GM12878 (cell line): ENCODE results near the gene SH2D6. TPM values are rescaled to one million over a fixed set of nuclear protein-coding genes. Genes with fewer than 3 reads are reported as not detected.

Experiments
- ATAC-seq: fragments of 200-7000 bp; cut with Tn5 transposase; 3 replicates; pipeline ENCODE4 v1.9.1; 2020; ENCODE audit warnings: mild to moderate bottlenecking, moderate library complexity
- BruUV-seq: library from RNA; stranded (reverse); fragments of 400-500 nt; replicated peaks from 2 replicates; lab custom pipeline; 2021; lab: Mats Ljungman, UMichigan
- CTCF ChIA-PET: fragments of 300-600 bp; sonication (Branson Sonifier 250); formaldehyde crosslinking; extraction: SDS; loops from one replicate; lab custom pipeline; 2021; ENCODE audit warnings: inconsistent platforms; lab: Yijun Ruan, JAX
- POLR2A ChIA-PET: fragments of 350-600 bp; formaldehyde crosslinking; extraction: SDS; loops from one replicate; lab custom pipeline; 2021; ENCODE audit warnings: inconsistent platforms; lab: Charles Lee
- RAD21 ChIA-PET: fragments of 300-600 bp; sonication (Branson Sonifier 250); formaldehyde crosslinking; loops from one replicate; lab custom pipeline; 2023; ENCODE audit warnings: antibody characterized with exemption; ENCODE audit not compliant: unreplicated experiment; lab: Charles Lee
- SMC1A ChIA-PET: fragments of 300-600 bp; sonication (Branson Sonifier 250); formaldehyde crosslinking; loops from one replicate; lab custom pipeline; 2023; ENCODE audit not compliant: unreplicated experiment, uncharacterized antibody; lab: Charles Lee
- DNase-seq: peaks from one replicate; pipeline ENCODE4 v3.0.0-alpha.2; 2011; ENCODE audit warnings: low read depth, low spot score
- FAIRE-seq: peaks from 3 replicates; lab custom pipeline; 2011; peaks lifted over from hg19 to GRCh38; lab: Jason Lieb, UNC
- H2AFZ ChIP-seq: 2 replicates; pipeline ENCODE4 v1.6.0; 2011; ENCODE audit warnings: low read depth, low read length, control low read depth; ENCODE audit not compliant: control insufficient read depth
- H3K27ac ChIP-seq: 2 replicates; pipeline ENCODE4 v1.5.1; 2011; ENCODE audit warnings: control low read depth; ENCODE audit not compliant: control insufficient read depth, insufficient read depth
- H3K27me3 ChIP-seq, 2 experiments: replicated peaks in 1 of 2; 2 replicates each; pipeline versions ENCODE4 v1.6.0 to v1.6.1; 2011; ENCODE audit warnings: low read length in 1 of 2; ENCODE audit not compliant: control insufficient read depth in 2 of 2, insufficient read depth in 2 of 2
- H3K36me3 ChIP-seq, 2 experiments: 2 replicates each; pipeline ENCODE4 v1.5.1; 2011; ENCODE audit warnings: low read length in 1 of 2; ENCODE audit not compliant: control insufficient read depth in 2 of 2, insufficient read depth in 2 of 2
- H3K4me1 ChIP-seq: 2 replicates; pipeline ENCODE4 v1.6.1; 2011; ENCODE audit warnings: mild to moderate bottlenecking, low read length, moderate library complexity, mixed read lengths; ENCODE audit not compliant: control insufficient read depth, insufficient read depth
- H3K4me2 ChIP-seq: 2 replicates; pipeline ENCODE4 v1.6.0; 2011; ENCODE audit warnings: control low read depth; ENCODE audit not compliant: control insufficient read depth, insufficient read depth
- H3K4me3 ChIP-seq: fragments of 200-600 bp; sonication (generic); 2 replicates; pipeline ENCODE4 v1.5.1; 2016
- H3K79me2 ChIP-seq: 2 replicates; pipeline ENCODE4 v1.6.0; 2011; ENCODE audit warnings: low read length; ENCODE audit not compliant: control insufficient read depth, insufficient read depth
- H3K9ac ChIP-seq: 2 replicates; pipeline ENCODE4 v1.8.0; 2011; ENCODE audit warnings: low read length, control low read depth, mixed read lengths; ENCODE audit not compliant: control insufficient read depth, insufficient read depth
- H3K9me3 ChIP-seq: replicated peaks from 3 replicates; pipeline ENCODE4 v1.5.1; 2011; ENCODE audit warnings: mild to moderate bottlenecking, low read length; ENCODE audit not compliant: control insufficient read depth, insufficient read depth
- H4K20me1 ChIP-seq: 2 replicates; pipeline ENCODE4 v1.6.0; 2011; ENCODE audit not compliant: control insufficient read depth, insufficient read depth
- CBX3 ChIP-seq: fragments of 200-600 bp; sonication (generic); IDR thresholded peaks from 2 replicates; pipeline ENCODE4 v1.6.1; 2016; ENCODE audit warnings: low read depth, borderline replicate concordance
- CBX5 ChIP-seq: sonication (generic); IDR thresholded peaks from 2 replicates; pipeline ENCODE4 v1.6.1; 2016; ENCODE audit warnings: low read depth, moderate library complexity, mild to moderate bottlenecking, inconsistent platforms
- FOXK2 ChIP-seq: fragments of 450-650 bp; IDR thresholded peaks from 2 replicates; pipeline ENCODE4 v1.6.1; 2017; ENCODE audit warnings: mild to moderate bottlenecking, moderate library complexity
- NFXL1 ChIP-seq: fragments of 450-650 bp; IDR thresholded peaks from 2 replicates; pipeline ENCODE4 v1.6.1; 2017; ENCODE audit warnings: antibody characterized with exemption, mild to moderate bottlenecking, borderline replicate concordance
- SMARCA5 ChIP-seq: fragments of 450-650 bp; IDR thresholded peaks from 2 replicates; pipeline ENCODE4 v1.6.1; 2017; ENCODE audit warnings: mild to moderate bottlenecking
- SREBF2 ChIP-seq: IDR thresholded peaks from 2 replicates; pipeline ENCODE4 v1.6.1; 2012; ENCODE audit warnings: mild to moderate bottlenecking, low read length
- SUPT20H ChIP-seq: IDR thresholded peaks from 2 replicates; pipeline ENCODE4 v1.6.1; 2011; ENCODE audit warnings: low read depth, mild to moderate bottlenecking, low read length, moderate library complexity, borderline replicate concordance; ENCODE audit not compliant: control insufficient read depth
- ZBTB33 ChIP-seq: fragments of 450-650 bp; IDR thresholded peaks from 2 replicates; pipeline ENCODE4 v1.6.1; 2017; ENCODE audit warnings: mild to moderate bottlenecking
- ZNF687 ChIP-seq: fragments of 450-650 bp; IDR thresholded peaks from 2 replicates; pipeline ENCODE4 v1.6.1; 2017; ENCODE audit warnings: mild to moderate bottlenecking, moderate library complexity
- WGBS: methylation state at CpG from one replicate; pipeline ENCODE4 v1.1.6; 2016; ENCODE audit warnings: low lambda C conversion rate; ENCODE audit not compliant: insufficient replicate concordance, insufficient coverage; ENCODE audit errors: missing lambda C conversion rate; 5-methylcytosine and 5-hydroxymethylcytosine counted together
- in situ Hi-C: fragments of 300-500 bp; cut with MboI; formaldehyde crosslinking; loops from 9 replicates; pipeline ENCODE4 v1.14.3; 2018; ENCODE audit warnings: mixed read lengths
- intact Hi-C: fragments of 100-400 bp; cut with micrococcal nuclease; formaldehyde crosslinking; loops from one replicate; pipeline ENCODE4 v1.14.2; 2022; ENCODE audit not compliant: unreplicated experiment
- polyA plus RNA-seq, 11 experiments: library from polyadenylated mRNA; depleted of rRNA in 4 of 11; unstranded in 6 of 11; stranded (reverse) in 5 of 11; fragments of >200 nt; fragmentation: Nextera tagmentation in 4 of 11; fragmentation: Illumina TruSeq in 1 of 11; extraction: Ambion mirVana in 4 of 11; extraction: Trizol in 1 of 11; gene quantifications; 1 replicate in 1 of 11; 2 replicates in 10 of 11; pipeline versions ENCODE4 v1.2.1 to v1.2.3, GENCODE V29; 2011 to 2016; ENCODE audit warnings: inconsistent platforms in 2 of 11, missing spikeins in 2 of 11, low read depth in 1 of 11
- total RNA-seq, 4 experiments: library from RNA; depleted of rRNA in 3 of 4; stranded (reverse); fragments of >200 nt in 3 of 4; fragmentation: Illumina TruSeq in 1 of 4; extraction: Trizol in 1 of 4; gene quantifications; 2 replicates each; pipeline versions ENCODE4 v1.2.1 to v1.2.3, GENCODE V29; 2013 to 2021

The SH2D6 gene
- total and polyA plus RNA-seq, 10 of the 15 experiments (the other 5 are each of a cell fraction or from before 2014, with no cell fraction given), result 0.23 to 0.59 (median 0.34) TPM; not detected in 6

GRCh38 chr2:85476624-85477023 lies 58.1 kb downstream of the SH2D6 start:
- no peaks in the 10 kb centered on the region for H4K20me1 ChIP-seq
- H3K4me1 ChIP-seq, result no peaks in the 10 kb centered on the region
- no peak overlapping the region for H3K4me3 ChIP-seq
- 0% methylated on average over 1 of the region's 1 CpG for WGBS
- intact Hi-C loops (no loop called here), in situ Hi-C loops (no loop called here)
- DNase-seq, result no peak
- H3K9ac ChIP-seq, result no peak overlapping the region
- H3K79me2 ChIP-seq, result no peaks in the 10 kb centered on the region
- no peak for FAIRE-seq
- no peak overlapping the region for H3K4me2 ChIP-seq
- ChIA-PET SMC1A (interaction anchor here (0.7 to 1.2 kb wide), 2 partner anchors 9 to 15 kb away, joined by 4 read pairs; no protein-coding TSS in a partner anchor), RAD21 (no interaction called here), CTCF (interaction anchor here (0.9 kb wide), 1 partner anchor 14 kb away, joined by 3 read pairs; no protein-coding TSS in a partner anchor), POLR2A (no interaction called here)
- BruUV-seq, result no TSS peak
- no peaks in the 10 kb centered on the region for H3K9me3 ChIP-seq
- ATAC-seq, result no peak
- H2AFZ ChIP-seq, result no peak overlapping the region
- no peaks in the 10 kb centered on the region for H3K36me3 ChIP-seq
- no peak overlapping the region for H3K27ac ChIP-seq
- TF ChIP-seq ZBTB33, result no peak
- TF ChIP-seq SMARCA5, result no peak
- TF ChIP-seq CBX3, result no peak
- no peak for TF ChIP-seq NFXL1
- no peak for TF ChIP-seq SREBF2
- no peak for TF ChIP-seq FOXK2
- TF ChIP-seq SUPT20H, result no peak
- TF ChIP-seq ZNF687, result no peak
- no peak for TF ChIP-seq CBX5
- TF ChIP-seq, all 136 proteins: peak for 0
- 0 out of 4 replicates have a peak, but pooled peaks cover 0 to 2% of the 10 kb centered on the region in 2 experiments for H3K27me3 ChIP-seq
